Measurements from ENCODE around the gene SPATA3.

Gene SPATA3

DNA sequence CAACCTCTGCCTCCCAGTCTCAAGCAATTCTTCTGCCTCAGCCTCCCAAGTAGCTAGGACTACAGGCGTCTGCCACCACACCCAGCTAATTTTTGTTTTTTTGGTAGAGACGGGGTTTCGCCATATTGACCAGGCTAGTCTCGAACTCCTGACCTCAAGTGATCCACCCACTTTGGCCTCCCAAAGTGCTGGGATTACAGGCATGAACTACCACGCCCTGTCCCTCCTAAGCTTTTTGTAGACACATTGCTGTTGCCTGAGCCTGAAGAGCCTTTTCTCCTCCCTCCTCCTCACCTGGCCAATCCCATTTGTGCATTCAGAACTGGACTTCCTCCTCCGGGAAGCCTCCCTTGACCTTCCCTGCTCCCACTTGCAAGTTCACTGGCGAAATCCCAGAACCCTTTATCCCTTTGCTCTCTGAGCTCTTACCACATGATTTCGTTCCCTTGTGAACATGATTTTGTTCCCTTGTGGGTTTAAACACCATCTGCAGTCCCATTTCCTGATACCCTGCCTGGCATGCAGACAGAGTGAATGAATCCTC, 44.0 kb downstream of the SPATA3 start:
- Mint-ChIP-seq H3K4me3 (peak overlapping the region in 2 of 3 experiments; percentile 38 to 41), H3K4me1 (no peaks in the 10 kb centered on the region), H3K36me3 (ENCODE audit: low read depth) (no peaks in the 10 kb centered on the region), H3K9me3 (no peaks in the 10 kb centered on the region), H3K27me3 (ENCODE audit: low read depth) (peaks cover 65% of the 10 kb centered on the region), H3K27ac (no peak overlapping the region)
- TF ChIP-seq, protein P1, sequence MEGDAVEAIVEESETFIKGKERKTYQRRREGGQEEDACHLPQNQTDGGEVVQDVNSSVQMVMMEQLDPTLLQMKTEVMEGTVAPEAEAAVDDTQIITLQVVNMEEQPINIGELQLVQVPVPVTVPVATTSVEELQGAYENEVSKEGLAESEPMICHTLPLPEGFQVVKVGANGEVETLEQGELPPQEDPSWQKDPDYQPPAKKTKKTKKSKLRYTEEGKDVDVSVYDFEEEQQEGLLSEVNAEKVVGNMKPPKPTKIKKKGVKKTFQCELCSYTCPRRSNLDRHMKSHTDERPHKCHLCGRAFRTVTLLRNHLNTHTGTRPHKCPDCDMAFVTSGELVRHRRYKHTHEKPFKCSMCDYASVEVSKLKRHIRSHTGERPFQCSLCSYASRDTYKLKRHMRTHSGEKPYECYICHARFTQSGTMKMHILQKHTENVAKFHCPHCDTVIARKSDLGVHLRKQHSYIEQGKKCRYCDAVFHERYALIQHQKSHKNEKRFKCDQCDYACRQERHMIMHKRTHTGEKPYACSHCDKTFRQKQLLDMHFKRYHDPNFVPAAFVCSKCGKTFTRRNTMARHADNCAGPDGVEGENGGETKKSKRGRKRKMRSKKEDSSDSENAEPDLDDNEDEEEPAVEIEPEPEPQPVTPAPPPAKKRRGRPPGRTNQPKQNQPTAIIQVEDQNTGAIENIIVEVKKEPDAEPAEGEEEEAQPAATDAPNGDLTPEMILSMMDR (IDR thresholded peaks at IDR 0.05; ENCODE audit: unreplicated experiment in 3 of 3), result no peak

DNA sequence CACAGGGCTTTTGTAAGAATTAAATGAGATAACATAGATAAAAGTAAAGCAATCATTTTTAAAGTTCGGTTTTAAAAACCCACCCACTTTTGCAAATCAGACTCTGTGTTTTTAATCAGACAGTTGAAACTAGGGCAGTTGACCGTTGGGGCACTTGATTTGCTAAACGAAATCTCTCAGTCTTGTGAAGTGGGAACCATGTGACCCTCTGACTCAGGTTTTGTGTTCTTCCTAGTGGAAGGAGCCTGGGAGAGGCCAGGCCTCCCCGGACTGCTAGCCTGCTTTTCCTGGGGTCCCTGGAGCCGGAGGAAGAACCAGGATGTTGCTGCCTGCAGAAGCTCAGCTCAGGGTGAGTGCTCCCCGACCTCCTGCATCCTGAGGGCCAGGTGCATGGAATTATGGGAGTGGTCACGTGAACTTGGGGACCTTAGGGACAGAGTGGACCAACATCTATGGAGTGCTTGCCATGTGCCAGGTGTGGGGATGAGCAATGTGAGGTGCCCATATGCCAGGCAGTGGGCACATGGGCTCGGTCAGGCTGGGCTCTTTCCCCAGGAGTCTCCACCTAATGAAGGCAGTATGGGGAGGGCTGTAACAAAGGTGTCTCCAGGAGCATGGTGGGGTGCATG, 45.3 kb downstream of the SPATA3 start:
- no peaks in the 10 kb centered on the region for H3K9me3 Mint-ChIP-seq
- TF ChIP-seq, protein P1 (IDR thresholded peaks at IDR 0.05; ENCODE audit: unreplicated experiment in 3 of 3), result no peak
- no peaks in the 10 kb centered on the region for H3K36me3 Mint-ChIP-seq (ENCODE audit: low read depth)
- H3K27ac Mint-ChIP-seq, result no peak overlapping the region
- H3K4me3 Mint-ChIP-seq, result no peak overlapping the region
- H3K27me3 Mint-ChIP-seq (ENCODE audit: low read depth), result peaks cover 52% of the 10 kb centered on the region
- no peaks in the 10 kb centered on the region for H3K4me1 Mint-ChIP-seq

DNA sequence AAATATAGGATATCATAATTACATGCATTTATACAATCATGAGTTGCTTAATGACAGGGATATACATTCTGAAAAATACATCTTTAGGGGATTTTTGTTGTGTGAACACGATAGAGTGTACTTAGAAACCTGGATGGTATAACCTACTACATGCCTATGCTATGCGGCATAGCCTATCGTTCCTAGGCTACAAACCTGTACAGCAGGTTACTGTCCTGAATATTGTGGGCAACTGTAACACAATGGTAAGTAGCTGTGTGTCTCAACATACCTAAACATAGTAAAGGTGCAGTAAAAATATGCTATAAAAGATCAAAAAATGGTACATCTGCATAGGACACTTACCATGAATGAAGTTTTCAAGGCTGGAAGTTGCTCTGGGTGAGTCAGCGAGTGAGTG, 47.9 kb downstream of the SPATA3 start:
- no peak overlapping the region for H3K27ac Mint-ChIP-seq

DNA sequence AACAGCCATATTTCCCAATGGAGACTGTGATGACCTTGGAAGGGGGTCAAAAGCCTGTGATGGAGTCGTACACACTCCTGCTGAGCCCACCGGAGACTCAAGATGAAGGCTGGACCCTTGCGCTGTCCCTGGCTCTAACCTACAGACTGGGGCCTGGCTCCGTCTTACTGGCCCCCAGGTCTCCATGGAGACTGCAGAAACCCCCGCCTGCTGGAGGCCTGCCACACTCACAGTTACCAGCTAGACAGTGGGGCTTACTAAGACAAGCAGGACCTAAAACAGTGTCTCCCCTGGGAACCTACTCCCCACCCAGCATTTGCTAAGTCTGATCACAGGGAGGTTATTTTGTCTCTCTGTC, 51.0 kb downstream of the SPATA3 start:
- Mint-ChIP-seq H3K4me3 (no peak overlapping the region), H3K9me3 (no peaks in the 10 kb centered on the region), H3K4me1 (no peaks in the 10 kb centered on the region), H3K36me3 (ENCODE audit: low read depth) (no peaks in the 10 kb centered on the region), H3K27me3 (ENCODE audit: low read depth) (peaks cover 19% of the 10 kb centered on the region), H3K27ac (no peak overlapping the region)
- TF ChIP-seq, protein P1 (IDR thresholded peaks at IDR 0.05; ENCODE audit: unreplicated experiment in 3 of 3), result no peak

More for the DNA sequence above, 47.9 kb downstream of the SPATA3 start:
- Mint-ChIP-seq H3K4me3 (no peak overlapping the region), H3K36me3 (ENCODE audit: low read depth) (no peaks in the 10 kb centered on the region), H3K27me3 (ENCODE audit: low read depth) (peaks cover 38% of the 10 kb centered on the region), H3K4me1 (no peaks in the 10 kb centered on the region), H3K9me3 (no peaks in the 10 kb centered on the region)
- TF ChIP-seq, protein P1 (IDR thresholded peaks at IDR 0.05; ENCODE audit: unreplicated experiment in 3 of 3), result no peak

DNA sequence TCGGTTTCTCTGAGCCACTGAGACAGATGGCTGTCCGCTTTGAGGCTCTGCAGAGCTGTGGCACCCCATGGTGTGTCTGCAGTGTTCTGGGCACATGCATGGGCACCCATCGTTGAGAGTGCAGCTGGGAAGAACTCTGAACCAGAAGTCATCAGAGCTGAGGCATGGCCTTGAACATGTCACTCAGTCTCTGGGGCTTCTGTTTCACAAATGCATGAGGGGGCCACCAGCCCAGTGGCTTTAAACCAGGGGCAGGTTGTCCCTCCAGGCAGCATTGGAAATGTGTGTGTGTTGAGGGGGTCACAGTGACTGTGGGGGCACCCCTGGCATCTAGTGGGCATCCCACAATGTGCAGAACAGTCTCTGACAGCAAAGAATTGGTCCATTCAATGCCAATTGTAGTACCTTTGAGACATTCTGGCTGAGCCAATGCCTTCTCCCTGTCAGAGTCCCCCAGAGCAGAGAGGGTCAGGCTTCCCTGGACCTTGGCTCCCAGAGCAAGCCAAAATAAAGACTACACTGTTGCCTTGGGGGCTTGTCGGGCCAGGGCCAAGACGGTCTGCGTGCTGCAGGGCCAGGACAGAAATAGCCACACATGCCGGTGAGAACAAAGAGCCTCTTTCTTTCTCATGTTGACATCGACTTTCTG, 51.5 kb downstream of the SPATA3 start:
- Mint-ChIP-seq H3K36me3 (ENCODE audit: low read depth) (no peaks in the 10 kb centered on the region), H3K27me3 (ENCODE audit: low read depth) (peaks cover 19% of the 10 kb centered on the region), H3K27ac (no peak overlapping the region), H3K9me3 (no peaks in the 10 kb centered on the region), H3K4me3 (no peak overlapping the region), H3K4me1 (no peaks in the 10 kb centered on the region)
- TF ChIP-seq, protein P1 (IDR thresholded peaks at IDR 0.05; ENCODE audit: unreplicated experiment in 3 of 3), result no peak
